A673 (cell line): ENCODE results near the gene MON2. TPM values are rescaled to one million over a fixed set of nuclear protein-coding genes. Genes with fewer than 3 reads are reported as not detected.
"Not testable (repeated sequence)": the region's sequence is repeated elsewhere in the genome, so short reads cannot be mapped to it uniquely, and the experiment has no call there.

ENCODE experiments used
- BruUV-seq: library from RNA; stranded (reverse); fragments of 400-500 nt; replicated peaks from 2 replicates; lab custom pipeline; 2021; lab: Mats Ljungman, UMichigan
- CTCF ChIA-PET: fragments of 300-600 bp; sonication (Branson Sonifier 250); formaldehyde crosslinking; loops from one replicate; lab custom pipeline; 2022; ENCODE audit warnings: antibody characterized with exemption; lab: Charles Lee
- POLR2A ChIA-PET: fragments of 300-600 bp; sonication (Branson Sonifier 250); formaldehyde crosslinking; loops from one replicate; lab custom pipeline; 2022; ENCODE audit warnings: antibody characterized with exemption; ENCODE audit not compliant: low non-redundant PET; lab: Charles Lee
- DNase-seq: peaks from one replicate; pipeline ENCODE4 v3.0.0-alpha.2; 2015; ENCODE audit warnings: low spot score
- H3K27ac ChIP-seq: fragments of 200-600 bp; sonication (generic); 2 replicates; pipeline ENCODE4 v1.5.1; 2016; ENCODE audit warnings: mixed run types, low read depth, mild to moderate bottlenecking, mixed read lengths, antibody characterized with exemption, low read length; ENCODE audit not compliant: poor library complexity, severe bottlenecking
- H3K27me3 ChIP-seq: fragments of 200-600 bp; sonication (generic); replicated peaks from 2 replicates; pipeline ENCODE4 v1.6.1; 2017; ENCODE audit warnings: mixed run types, low read depth, mild to moderate bottlenecking, mixed read lengths, antibody characterized with exemption, low read length; ENCODE audit not compliant: insufficient read depth, poor library complexity
- H3K36me3 ChIP-seq: fragments of 200-600 bp; sonication (generic); 2 replicates; pipeline ENCODE4 v1.6.1; 2016; ENCODE audit warnings: mixed run types, mild to moderate bottlenecking, mixed read lengths, antibody characterized with exemption, low read length; ENCODE audit not compliant: insufficient read depth, poor library complexity, severe bottlenecking
- H3K4me1 ChIP-seq: fragments of 200-600 bp; sonication (generic); 2 replicates; pipeline ENCODE4 v1.6.1; 2017; ENCODE audit warnings: mixed run types, mild to moderate bottlenecking, mixed read lengths, antibody characterized with exemption, low read length; ENCODE audit not compliant: insufficient read depth, poor library complexity, severe bottlenecking
- H3K4me3 ChIP-seq: fragments of 200-600 bp; sonication (generic); 2 replicates; pipeline ENCODE4 v1.5.1; 2016; ENCODE audit warnings: low read depth, mixed run types, mild to moderate bottlenecking, mixed read lengths, low read length; ENCODE audit not compliant: poor library complexity, severe bottlenecking
- H3K9me3 ChIP-seq: fragments of 200-600 bp; sonication (generic); 2 replicates; pipeline ENCODE4 v1.6.1; 2016; ENCODE audit warnings: mixed run types, low read depth, mild to moderate bottlenecking, mixed read lengths, antibody characterized with exemption, low read length; ENCODE audit not compliant: poor library complexity, severe bottlenecking
- CTCF ChIP-seq: fragments of 300-800, 200-600 bp; sonication (generic); conservative IDR thresholded peaks from 2 replicates; pipeline ENCODE4 v1.5.1; 2017; ENCODE audit warnings: low read depth, mild to moderate bottlenecking, antibody characterized with exemption, low read length, moderate library complexity, mixed read lengths
- EZH2 ChIP-seq: fragments of 200-600 bp; sonication (generic); IDR thresholded peaks from 2 replicates; pipeline ENCODE4 v1.6.1; 2017; ENCODE audit warnings: borderline replicate concordance, low read depth, mild to moderate bottlenecking, mixed read lengths, antibody characterized with exemption, low read length; ENCODE audit not compliant: poor library complexity, severe bottlenecking
- intact Hi-C: fragments of 100-400 bp; cut with micrococcal nuclease; formaldehyde crosslinking; loops from one replicate; pipeline ENCODE4 v1.10.0; 2022; ENCODE audit not compliant: unreplicated experiment
- total RNA-seq: library from RNA; stranded (reverse); gene quantifications from 2 replicates; pipeline ENCODE4 v1.2.3, GENCODE V29; 2021

The MON2 gene
- total RNA-seq, 1 experiment from 2014 or later: 36.0 TPM

GRCh38 chr12:62459976-62460375, 6.7 kb upstream of the MON2 start:
- intact Hi-C loops: no loop called here
- BruUV-seq: no TSS peak
- Histone ChIP-seq H3K36me3 (no peaks in the 10 kb centered on the region), H3K27me3 (no peaks in the 10 kb centered on the region), H3K27ac (no peak overlapping the region), H3K4me1 (no peaks in the 10 kb centered on the region), H3K4me3 (no peak overlapping the region), H3K9me3 (peaks cover 6% of the 10 kb centered on the region)
- DNase-seq: no peak
- CTCF ChIA-PET: no interaction called here
- TF ChIP-seq EZH2: no peak
- TF ChIP-seq CTCF: no peak
- POLR2A ChIA-PET: no interaction called here

GRCh38 chr12:62461171-62461837, 5.3 kb upstream of the MON2 start:
- H3K4me3 ChIP-seq, CTCF ChIA-PET, H3K36me3 ChIP-seq, H3K27me3 ChIP-seq, H3K27ac ChIP-seq, DNase-seq, H3K9me3 ChIP-seq, POLR2A ChIA-PET, H3K4me1 ChIP-seq, BruUV-seq, intact Hi-C loops: not testable (repeated sequence)

DNA sequence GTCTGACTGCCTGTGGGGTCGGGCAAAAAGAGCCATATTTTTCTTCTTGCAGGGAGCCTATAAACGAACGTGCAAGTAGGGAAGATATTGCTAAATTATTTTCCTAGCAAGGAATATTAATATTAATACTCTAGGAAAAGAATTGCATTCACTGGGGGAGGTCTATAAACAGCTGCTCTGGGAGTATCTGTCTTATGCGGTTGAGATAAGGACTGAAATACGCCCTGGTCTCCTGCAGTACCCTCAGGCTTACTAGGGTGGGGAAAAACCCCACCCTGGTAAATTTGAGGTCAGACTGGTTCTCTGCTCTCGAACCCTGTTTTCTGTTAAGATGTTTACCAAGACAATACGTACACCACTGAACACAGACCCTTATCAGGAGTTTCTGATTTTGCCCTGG, 3.4 kb upstream of the MON2 start:
- H3K27ac ChIP-seq, CTCF ChIA-PET, intact Hi-C loops, H3K4me3 ChIP-seq, H3K36me3 ChIP-seq, BruUV-seq, H3K9me3 ChIP-seq, DNase-seq, POLR2A ChIA-PET, H3K27me3 ChIP-seq: not testable (repeated sequence)
- H3K4me1 ChIP-seq: peaks cover 10% of the 10 kb centered on the region

- Histone ChIP-seq H3K4me1 (peaks cover 10% of the 10 kb centered on the region), H3K9me3 (peaks cover 6% of the 10 kb centered on the region), H3K27me3 (no peaks in the 10 kb centered on the region), H3K36me3 (no peaks in the 10 kb centered on the region), H3K4me3 (peak overlapping the region; percentile 95), H3K27ac (peak overlapping the region; percentile 83)
- BruUV-seq: TSS peak; percentile 75
- peak; percentile 64 for DNase-seq
- POLR2A ChIA-PET: interaction anchor here (0.6 kb wide), 1 partner anchor 19 kb away, joined by 3 read pairs; no protein-coding TSS in a partner anchor
- intact Hi-C loops: no loop called here
- CTCF ChIA-PET: no interaction called here
- TF ChIP-seq CTCF (no peak), EZH2 (no peak)
Observed at GRCh38 chr12:62466018-62466593, 520 bp upstream of the MON2 start.
